Stimulated activated CD4-positive, alpha-beta T cell treated with anti-CD3 and anti-CD28 coated beads, Interleukin-15, amount 100 ng/mL, for 1 hour (primary cell): Measurements from ENCODE around the gene ST7L.
"Not testable (repeated sequence)": the region's sequence is repeated elsewhere in the genome, so short reads cannot be mapped to it uniquely, and the experiment has no call there.

Experiments
- DNase-seq, 2 donors: peaks; one replicate each; pipeline ENCODE4 v3.0.0-alpha.2; 2020; ENCODE audit warnings: low read depth in 1 of 2, low spot score in 1 of 2

ST7L gene

DNA sequence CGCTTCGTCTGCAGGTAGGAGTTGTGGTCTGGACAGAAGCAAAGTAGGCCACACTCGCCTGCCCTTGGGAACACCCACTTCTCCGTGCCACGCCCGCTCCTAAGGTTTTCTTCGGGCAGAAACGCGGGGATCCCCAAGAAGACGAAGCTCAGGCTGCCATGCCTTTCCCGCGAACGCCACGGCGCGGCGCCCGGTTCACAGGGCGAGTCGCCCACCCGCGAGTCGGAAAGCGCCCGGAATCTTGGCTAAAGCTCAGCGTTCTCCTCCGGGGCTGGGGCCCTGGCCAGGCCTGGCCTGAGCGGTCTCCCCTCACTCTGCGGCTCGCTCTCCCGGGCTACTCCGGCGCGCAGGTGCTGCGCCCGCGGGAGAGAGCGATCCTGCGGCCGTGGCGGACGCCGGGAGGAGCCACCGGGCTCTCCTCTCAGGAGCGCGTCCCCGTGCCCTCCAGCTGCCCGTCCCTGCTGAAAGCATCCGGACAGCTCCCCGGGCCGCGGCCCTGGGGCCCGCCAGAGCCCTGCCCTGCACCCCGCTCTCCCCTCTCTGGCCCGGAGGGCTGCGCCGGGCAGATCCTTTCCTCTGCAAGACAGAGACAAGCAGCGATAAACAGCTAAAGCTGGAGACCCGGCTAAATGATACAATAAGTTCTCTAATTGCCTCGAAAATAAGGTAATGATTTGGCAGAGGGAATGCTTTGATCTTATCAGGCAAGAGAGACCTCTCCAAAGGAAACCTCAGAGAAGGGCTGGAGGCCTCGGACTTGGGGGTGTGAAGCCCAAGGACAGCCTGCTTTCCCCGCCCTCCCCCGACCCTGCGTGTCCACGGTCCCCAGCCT, 116.9 kb downstream of the ST7L start:
- DNase-seq = peak; percentile 18 to 40

DNA sequence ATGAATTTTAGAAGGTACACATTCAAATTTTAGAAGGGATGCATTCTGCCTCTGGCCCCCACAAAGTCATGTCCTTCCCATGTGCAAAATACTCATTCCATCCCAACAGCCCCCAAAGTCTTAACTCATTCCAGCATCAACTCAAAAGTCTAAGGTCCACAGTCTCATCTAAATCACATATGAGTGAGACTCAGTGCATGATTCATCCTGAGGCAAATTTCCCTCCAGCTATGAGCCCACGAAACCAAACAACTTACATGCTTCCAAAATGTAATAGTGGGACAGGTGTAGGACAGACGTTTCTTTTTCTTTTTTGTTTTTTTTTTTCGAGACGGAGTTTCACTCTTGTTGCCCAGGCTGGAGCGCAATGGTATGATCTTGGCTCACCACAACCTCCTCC, 122.7 kb downstream of the ST7L start:
- no peak for DNase-seq

DNA sequence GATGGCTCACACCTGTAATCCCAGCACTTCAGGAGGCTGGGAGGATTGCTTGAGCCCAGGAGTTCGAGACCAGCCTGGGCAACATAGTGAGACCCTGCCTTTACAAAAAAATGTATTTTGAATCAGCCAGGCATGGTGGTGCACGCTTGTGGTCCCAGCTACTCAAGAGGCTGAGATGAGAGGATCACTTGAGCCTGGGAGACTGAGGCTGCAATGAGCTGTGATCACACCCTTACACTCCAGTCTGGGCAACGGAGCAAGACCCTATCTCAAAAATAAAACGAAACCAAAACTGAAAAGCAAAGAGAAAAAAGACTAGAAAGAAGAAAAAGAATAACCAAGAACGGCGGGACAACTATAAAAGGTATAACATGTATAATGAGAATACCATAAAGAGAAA, 125.6 kb downstream of the ST7L start:
- no peak for DNase-seq

GRCh38 chr1:112492076-112492475, 126.9 kb downstream of the ST7L start:
- no peak for DNase-seq

DNA sequence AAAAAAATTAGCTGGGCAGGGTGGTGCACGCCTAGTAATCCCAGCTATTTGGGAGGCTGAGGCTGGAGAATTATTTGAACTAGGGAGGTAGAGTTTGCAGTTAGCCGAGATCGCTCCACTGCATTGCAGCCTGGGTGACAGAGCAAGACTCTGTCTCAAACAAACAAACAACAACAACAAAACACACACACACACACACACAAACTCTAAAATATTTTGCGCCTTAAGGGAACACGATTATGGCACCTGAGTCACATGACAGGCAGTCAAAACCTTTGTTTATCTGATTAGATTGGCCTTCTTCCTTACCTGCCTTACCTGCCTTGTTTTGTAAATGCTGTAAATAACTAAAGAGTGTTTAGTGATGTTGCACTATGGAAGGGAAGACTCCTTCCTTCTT, 130.8 kb downstream of the ST7L start:
- no peak for DNase-seq

DNA sequence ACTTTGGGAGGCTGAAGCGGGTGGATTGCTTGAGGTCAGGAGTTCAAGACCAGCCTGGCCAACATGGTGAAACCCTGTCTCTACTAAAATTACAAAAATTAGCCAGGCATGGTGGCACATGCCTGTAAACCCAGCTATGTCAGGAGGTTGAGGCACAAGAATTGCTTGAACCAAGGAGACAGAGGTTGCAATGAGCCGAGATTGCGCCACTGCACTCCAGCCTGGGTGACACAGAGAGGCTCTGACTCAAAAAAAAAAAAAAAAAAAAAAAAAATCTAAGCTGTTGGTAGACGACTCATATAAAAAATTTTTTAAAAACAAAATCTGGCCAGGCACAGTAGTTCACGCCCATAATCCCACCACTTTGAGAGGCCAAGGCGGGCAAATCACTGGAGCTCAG, 131.3 kb downstream of the ST7L start:
- not testable (repeated sequence) for DNase-seq

DNA sequence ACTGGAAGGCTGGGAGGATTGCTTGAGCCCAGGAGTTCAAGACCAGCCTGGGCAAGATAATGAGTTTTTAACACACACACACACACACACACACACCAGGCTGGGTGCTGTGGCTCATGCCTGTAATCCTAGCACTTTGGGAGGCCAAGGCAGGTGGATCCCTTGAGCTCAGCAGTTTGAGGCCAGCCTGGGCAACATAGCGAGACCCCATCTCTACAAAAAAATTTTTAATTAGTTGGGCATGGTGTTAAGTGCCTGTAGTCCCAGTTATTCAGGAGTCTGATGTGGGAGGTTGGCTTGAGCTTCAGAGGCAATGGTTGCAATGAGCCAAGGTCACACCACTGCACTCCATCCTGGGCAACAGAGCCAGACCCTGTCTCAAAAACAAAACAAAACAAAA, 132.9 kb downstream of the ST7L start:
- not testable (repeated sequence) for DNase-seq

DNA sequence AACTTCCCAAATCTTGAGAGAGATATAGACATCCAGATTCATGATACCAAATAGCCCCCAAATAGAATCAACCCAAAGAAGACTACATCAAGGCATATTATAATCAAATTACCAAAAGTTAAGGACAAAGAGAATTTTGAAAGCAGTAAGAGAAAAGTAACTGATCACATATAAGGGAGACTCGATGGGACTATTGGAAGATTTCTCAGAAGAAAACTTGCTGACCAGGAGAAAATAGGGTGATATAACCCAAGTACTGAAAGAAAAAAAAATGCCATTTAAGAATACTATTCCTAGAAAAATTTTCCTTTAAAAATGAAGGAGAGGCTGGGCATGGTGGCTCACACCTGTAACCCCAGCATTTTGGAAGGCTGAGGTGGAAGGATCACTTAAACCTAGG, 140.6 kb downstream of the ST7L start:
- no peak for DNase-seq

DNA sequence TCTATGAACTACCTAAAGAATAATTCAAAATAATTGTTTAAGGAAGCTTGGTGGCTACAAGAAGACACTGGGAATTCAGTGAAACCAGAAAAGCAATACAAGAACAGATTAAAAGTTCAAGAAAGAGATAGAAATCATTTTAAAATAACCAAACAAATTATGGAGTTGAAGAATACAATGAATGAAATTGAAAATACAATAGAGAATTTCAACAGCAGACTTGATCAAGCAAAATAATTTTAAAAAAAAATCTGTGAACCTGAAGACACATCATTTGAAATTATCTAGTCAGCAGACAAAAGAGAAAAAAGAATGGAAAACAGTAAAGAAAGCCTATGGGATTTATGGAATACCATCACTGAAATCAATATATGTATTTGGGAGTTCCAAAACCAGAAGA, 141.4 kb downstream of the ST7L start:
- no peak for DNase-seq
